ENCODE measurements around the gene HCK. TPM values are rescaled to one million over a fixed set of nuclear protein-coding genes. Genes with fewer than 3 reads are reported as not detected.

The HCK gene
- total RNA-seq, 5 donors from 2014 or later (not counting 1 experiment from before 2014, with no cell fraction given) = 0.29 to 1.5 (median 0.73) TPM

DNA sequence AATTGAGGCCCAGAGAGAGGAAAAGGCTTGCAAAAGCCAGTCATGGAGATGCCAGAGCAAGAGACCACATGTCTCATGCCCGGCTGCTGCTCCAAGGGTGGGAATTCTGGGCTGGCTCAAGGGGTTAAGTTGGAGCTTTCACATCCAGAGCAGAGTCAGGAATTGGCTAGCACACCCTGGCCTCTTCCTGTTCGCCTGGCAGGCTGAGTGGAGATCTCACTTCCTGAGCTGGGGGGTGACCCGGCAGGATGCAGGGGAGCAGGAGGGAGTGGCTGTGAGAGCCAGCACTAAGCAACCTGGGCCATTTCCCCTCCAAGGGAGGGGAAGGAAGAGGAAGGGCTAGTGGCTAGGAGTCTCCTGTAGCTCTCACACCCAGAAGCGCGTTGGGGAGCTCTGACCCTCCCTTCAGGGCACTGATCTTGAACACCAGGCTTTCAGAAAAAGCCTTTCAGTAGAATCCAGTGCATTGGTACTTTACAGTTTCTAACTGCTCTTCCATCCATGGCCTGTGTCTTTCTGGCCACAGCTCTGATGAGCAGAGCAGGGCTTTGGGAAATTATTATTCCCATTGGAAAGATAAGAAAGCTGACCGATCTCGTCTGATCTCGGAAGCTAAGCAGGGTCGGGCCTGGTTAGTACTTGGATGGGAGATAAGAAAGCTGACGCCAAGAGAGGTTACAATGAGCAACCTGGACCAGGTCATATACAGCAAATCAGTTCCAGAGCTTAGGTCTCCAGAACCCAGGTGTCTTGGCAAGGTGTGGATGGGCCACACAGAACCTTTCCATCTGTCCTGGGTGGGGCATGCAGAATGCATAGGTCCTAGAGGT, 44.0 kb upstream of the HCK start:
- no peaks in the 10 kb centered on the region for H3K36me3 Mint-ChIP-seq
- H3K27ac ChIP-seq (ENCODE audit: low read length) = no peak overlapping the region
- H3K4me3 ChIP-seq (ENCODE audit: control insufficient read depth in 1 of 2, extremely low read depth in 1 of 2, low read length in 1 of 2) = no peak overlapping the region
- no peak overlapping the region for H3K4me3 Mint-ChIP-seq
- no peaks in the 10 kb centered on the region for H3K9me3 Mint-ChIP-seq
- H3K4me1 Mint-ChIP-seq = peaks cover 0 to 6% (median 3%) of the 10 kb centered on the region in 3 donors
- ATAC-seq (replicated peaks in 1 of 4) (no peak), DNase-seq (no peak)
- peaks cover 9 to 12% of the 10 kb centered on the region in 2 donors for H3K27me3 Mint-ChIP-seq
- ChIA-PET CTCF (no interaction called here), POLR2A (no interaction called here)
- WGBS (ENCODE audit: insufficient coverage) = 65% methylated on average over 8 of the region's 10 CpGs
- no peaks in the 10 kb centered on the region for H3K36me3 ChIP-seq (ENCODE audit: control insufficient read depth in 2 of 2, extremely low read depth in 1 of 2, insufficient read depth in 1 of 2, low read length in 1 of 2)
- peaks cover 0 to 3% of the 10 kb centered on the region in 2 experiments for H3K4me1 ChIP-seq (ENCODE audit: control insufficient read depth in 1 of 2, extremely low read depth in 1 of 2, insufficient read depth in 2 of 2, low read length in 2 of 2)
- peaks cover 0 to 30% of the 10 kb centered on the region in 2 experiments for H3K27me3 ChIP-seq (replicated peaks in 1 of 2; ENCODE audit: control insufficient read depth in 2 of 2, extremely low read depth in 1 of 2, insufficient read depth in 2 of 2, low read length in 1 of 2)
- H3K9me3 ChIP-seq = no peaks in the 10 kb centered on the region
- H3K27ac Mint-ChIP-seq = no peak overlapping the region

DNA sequence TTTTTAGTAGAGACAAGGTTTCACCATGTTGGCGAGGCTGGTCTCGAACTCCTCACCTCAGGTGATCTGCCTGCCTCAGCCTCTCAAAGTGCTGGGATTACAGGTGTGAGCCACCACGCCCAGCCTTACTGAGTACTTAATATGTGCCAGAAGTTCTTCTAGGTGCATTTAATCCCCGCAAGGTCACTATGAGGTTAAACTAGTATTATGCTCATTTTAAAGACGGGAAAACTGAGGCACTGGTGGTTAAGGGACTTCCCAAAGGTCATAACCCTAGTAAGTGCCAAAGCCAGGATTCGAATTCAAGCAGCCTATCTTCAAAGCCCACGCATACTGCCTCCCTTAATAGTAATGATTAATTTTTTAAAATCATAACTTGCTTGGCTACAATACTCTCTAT, 42.5 kb upstream of the HCK start:
- Histone ChIP-seq H3K4me1 (ENCODE audit: control insufficient read depth in 1 of 2, extremely low read depth in 1 of 2, insufficient read depth in 2 of 2, low read length in 2 of 2) (peaks cover 0 to 3% of the 10 kb centered on the region in 2 experiments), H3K27me3 (replicated peaks in 1 of 2; ENCODE audit: control insufficient read depth in 2 of 2, extremely low read depth in 1 of 2, insufficient read depth in 2 of 2, low read length in 1 of 2) (peaks cover 0 to 33% of the 10 kb centered on the region in 2 experiments), H3K9me3 (no peaks in the 10 kb centered on the region), H3K36me3 (ENCODE audit: control insufficient read depth in 2 of 2, extremely low read depth in 1 of 2, insufficient read depth in 1 of 2, low read length in 1 of 2) (no peaks in the 10 kb centered on the region), H3K27ac (ENCODE audit: low read length) (no peak overlapping the region), H3K4me3 (ENCODE audit: control insufficient read depth in 1 of 2, extremely low read depth in 1 of 2, low read length in 1 of 2) (no peak overlapping the region)
- H3K4me3 Mint-ChIP-seq = no peak overlapping the region
- H3K27me3 Mint-ChIP-seq = peaks cover 12% of the 10 kb centered on the region in 2 donors
- CTCF ChIA-PET = interaction anchor here in 1 of 2 donors (0.7 kb wide), 1 partner anchor 695 kb away, joined by 3 read pairs; no protein-coding TSS in a partner anchor
- no peak overlapping the region for H3K27ac Mint-ChIP-seq
- H3K4me1 Mint-ChIP-seq = peaks cover 0 to 6% (median 3%) of the 10 kb centered on the region in 3 donors
- no peak for DNase-seq
- H3K36me3 Mint-ChIP-seq = no peaks in the 10 kb centered on the region
- POLR2A ChIA-PET = no interaction called here
- no peaks in the 10 kb centered on the region for H3K9me3 Mint-ChIP-seq
- WGBS (ENCODE audit: insufficient coverage) = 90% methylated on average over 3 of the region's 7 CpGs
- ATAC-seq (replicated peaks in 1 of 4) = no peak

DNA sequence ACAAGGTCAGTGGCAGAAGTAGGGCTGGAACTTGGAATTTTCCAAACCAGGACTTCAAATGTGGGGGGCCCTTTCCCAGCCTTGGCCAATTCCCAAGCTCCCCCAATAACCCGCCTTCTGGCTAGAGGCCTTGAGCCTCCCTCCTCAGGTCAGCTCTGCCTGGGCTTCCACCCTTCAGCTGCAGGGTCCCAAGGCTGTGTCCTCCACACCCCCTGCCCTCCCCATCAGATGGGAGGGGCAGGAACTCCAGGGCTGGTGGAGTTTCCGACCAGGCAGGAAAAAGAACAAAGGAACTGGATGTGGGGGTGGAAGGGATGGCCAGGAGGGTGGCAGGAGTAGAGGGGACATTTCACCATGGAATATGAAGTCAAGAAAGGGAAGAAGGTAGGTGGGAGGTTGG, 41.9 kb upstream of the HCK start, which contains the start of gene CCM2L:
TSS of gene CCM2L (plus strand) at position 338 of the 400 bp plus-strand sequence. CDS start at position 355, 17 bp downstream.
- ChIA-PET CTCF (no interaction called here), POLR2A (no interaction called here)

DNA sequence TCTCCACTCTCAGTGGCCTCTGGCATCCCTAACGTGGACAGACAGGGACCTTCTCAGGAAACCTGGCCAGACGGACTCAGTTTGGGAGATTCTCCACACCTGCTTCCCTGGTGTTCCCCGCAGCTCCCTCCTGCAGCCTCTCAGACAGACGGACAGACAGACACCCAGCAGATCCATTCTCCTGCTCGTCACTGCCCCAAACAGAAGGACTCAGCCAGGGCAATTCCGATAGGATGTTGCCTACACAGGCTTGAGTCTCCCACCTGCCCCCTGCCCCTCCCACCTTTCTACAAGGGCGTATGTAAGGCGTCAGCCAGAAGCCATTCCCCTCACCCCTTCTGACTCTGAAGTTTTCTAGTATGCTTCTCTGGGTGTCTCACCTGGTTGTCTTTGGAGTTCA, 41.4 kb upstream of the HCK start:
- H3K4me3 Mint-ChIP-seq = no peak overlapping the region
- DNase-seq (no peak), ATAC-seq (replicated peaks in 1 of 4) (no peak)
- H3K36me3 Mint-ChIP-seq = no peaks in the 10 kb centered on the region
- no peak overlapping the region for H3K27ac ChIP-seq (ENCODE audit: low read length)
- WGBS (ENCODE audit: insufficient coverage) = 69% methylated on average over 6 of the region's 8 CpGs
- peaks cover 3 to 39% of the 10 kb centered on the region in 2 experiments for H3K27me3 ChIP-seq (replicated peaks in 1 of 2; ENCODE audit: control insufficient read depth in 2 of 2, extremely low read depth in 1 of 2, insufficient read depth in 2 of 2, low read length in 1 of 2)
- H3K9me3 ChIP-seq = no peaks in the 10 kb centered on the region
- H3K27ac Mint-ChIP-seq = no peak overlapping the region
- H3K4me1 Mint-ChIP-seq = peaks cover 0 to 6% (median 3%) of the 10 kb centered on the region in 3 donors
- CTCF ChIA-PET = no interaction called here
- POLR2A ChIA-PET = no interaction called here
- no peaks in the 10 kb centered on the region for H3K36me3 ChIP-seq (ENCODE audit: control insufficient read depth in 2 of 2, extremely low read depth in 1 of 2, insufficient read depth in 1 of 2, low read length in 1 of 2)
- peaks cover 0 to 3% of the 10 kb centered on the region in 2 experiments for H3K4me1 ChIP-seq (ENCODE audit: control insufficient read depth in 1 of 2, extremely low read depth in 1 of 2, insufficient read depth in 2 of 2, low read length in 2 of 2)
- no peaks in the 10 kb centered on the region for H3K9me3 Mint-ChIP-seq
- peaks cover 21 to 23% of the 10 kb centered on the region in 2 donors for H3K27me3 Mint-ChIP-seq
- no peak overlapping the region for H3K4me3 ChIP-seq (ENCODE audit: control insufficient read depth in 1 of 2, extremely low read depth in 1 of 2, low read length in 1 of 2)

More for the DNA sequence above, 41.9 kb upstream of the HCK start, which contains the start of gene CCM2L:
- DNase-seq = no peak
- Histone ChIP-seq H3K4me1 (ENCODE audit: control insufficient read depth in 1 of 2, extremely low read depth in 1 of 2, insufficient read depth in 2 of 2, low read length in 2 of 2) (peaks cover 0 to 3% of the 10 kb centered on the region in 2 experiments), H3K9me3 (no peaks in the 10 kb centered on the region), H3K27ac (ENCODE audit: low read length) (no peak within 1 kb of the TSS), H3K4me3 (ENCODE audit: control insufficient read depth in 1 of 2, extremely low read depth in 1 of 2, low read length in 1 of 2) (no peak within 1 kb of the TSS), H3K27me3 (replicated peaks in 1 of 2; ENCODE audit: control insufficient read depth in 2 of 2, extremely low read depth in 1 of 2, insufficient read depth in 2 of 2, low read length in 1 of 2) (peaks cover 0 to 38% of the 10 kb centered on the region in 2 experiments), H3K36me3 (ENCODE audit: control insufficient read depth in 2 of 2, extremely low read depth in 1 of 2, insufficient read depth in 1 of 2, low read length in 1 of 2) (no peaks in the 10 kb centered on the region)
- no peaks in the 10 kb centered on the region for H3K9me3 Mint-ChIP-seq
- WGBS (ENCODE audit: insufficient coverage) = 90% methylated on average over 1 of the region's 2 CpGs
- ATAC-seq (replicated peaks in 1 of 4) = no peak
- no peaks in the 10 kb centered on the region for H3K36me3 Mint-ChIP-seq
- H3K27ac Mint-ChIP-seq = no peak within 1 kb of the TSS
- peaks cover 0 to 6% (median 3%) of the 10 kb centered on the region in 3 donors for H3K4me1 Mint-ChIP-seq
- no peak within 1 kb of the TSS for H3K4me3 Mint-ChIP-seq
- H3K27me3 Mint-ChIP-seq = peaks cover 15 to 17% of the 10 kb centered on the region in 2 donors

DNA sequence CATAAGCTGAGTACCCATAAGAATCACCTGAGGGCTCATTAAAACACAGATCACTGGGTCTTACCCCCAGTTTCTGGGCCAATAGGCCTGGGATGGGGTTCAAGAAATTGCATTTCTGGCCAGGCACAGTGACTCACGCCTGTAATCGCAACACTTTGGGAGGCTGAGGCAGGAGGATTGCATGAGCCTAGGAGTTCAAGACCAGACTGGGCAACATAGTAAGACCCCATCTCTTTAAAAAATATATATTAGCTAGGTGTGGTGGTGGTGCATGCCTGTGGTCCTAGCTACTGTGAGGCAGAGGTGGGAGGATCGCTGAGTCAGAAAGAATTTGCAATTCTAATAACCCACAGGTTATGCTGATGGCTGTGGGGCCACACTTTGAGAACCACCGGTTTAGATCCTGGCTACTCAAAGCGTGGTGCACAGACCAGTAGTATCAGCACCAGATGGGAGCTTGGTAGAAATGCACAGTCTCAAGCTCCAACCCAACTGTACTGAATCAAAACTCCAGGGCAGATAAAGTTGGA, 39.8 kb upstream of the HCK start:
- ChIA-PET CTCF (no interaction called here), POLR2A (no interaction called here)
- peaks cover 31 to 33% of the 10 kb centered on the region in 2 donors for H3K27me3 Mint-ChIP-seq
- no peak for DNase-seq
- H3K4me3 Mint-ChIP-seq = no peak overlapping the region
- Histone ChIP-seq H3K4me3 (ENCODE audit: control insufficient read depth in 1 of 2, extremely low read depth in 1 of 2, low read length in 1 of 2) (no peak overlapping the region), H3K4me1 (ENCODE audit: control insufficient read depth in 1 of 2, extremely low read depth in 1 of 2, insufficient read depth in 2 of 2, low read length in 2 of 2) (peaks cover 0 to 3% of the 10 kb centered on the region in 2 experiments), H3K36me3 (ENCODE audit: control insufficient read depth in 2 of 2, extremely low read depth in 1 of 2, insufficient read depth in 1 of 2, low read length in 1 of 2) (no peaks in the 10 kb centered on the region), H3K27me3 (replicated peaks in 1 of 2; ENCODE audit: control insufficient read depth in 2 of 2, extremely low read depth in 1 of 2, insufficient read depth in 2 of 2, low read length in 1 of 2) (peaks cover 4 to 52% of the 10 kb centered on the region in 2 experiments), H3K9me3 (no peaks in the 10 kb centered on the region), H3K27ac (ENCODE audit: low read length) (no peak overlapping the region)
- no peaks in the 10 kb centered on the region for H3K36me3 Mint-ChIP-seq
- no peak for ATAC-seq (replicated peaks in 1 of 4)
- peaks cover 0 to 6% (median 5%) of the 10 kb centered on the region in 3 donors for H3K4me1 Mint-ChIP-seq
- H3K27ac Mint-ChIP-seq = no peak overlapping the region
- 80% methylated on average over 1 of the region's 5 CpGs for WGBS (ENCODE audit: insufficient coverage)
- no peaks in the 10 kb centered on the region for H3K9me3 Mint-ChIP-seq

DNA sequence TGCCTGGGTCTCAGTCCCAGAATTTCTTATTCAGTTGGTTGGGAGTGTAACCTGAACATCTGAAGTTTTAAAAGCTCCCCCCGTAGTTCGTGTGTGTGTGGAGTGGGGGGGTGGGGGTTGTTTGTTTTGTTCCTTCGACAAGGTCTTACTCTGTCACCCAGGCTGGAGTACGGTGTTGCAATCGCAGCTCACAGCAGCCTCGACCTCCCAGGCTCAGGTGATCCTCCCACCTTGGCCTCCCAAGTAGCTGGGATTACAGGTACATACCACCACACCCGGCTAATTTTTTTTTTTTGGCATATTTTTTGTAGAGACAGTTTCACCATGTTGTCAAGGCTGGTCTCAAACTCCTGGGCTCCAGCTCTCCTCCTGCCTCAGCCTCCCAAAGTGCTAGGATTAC, 38.7 kb upstream of the HCK start:
- Mint-ChIP-seq H3K36me3 (no peaks in the 10 kb centered on the region), H3K4me1 (peaks cover 7 to 9% (median 8%) of the 10 kb centered on the region in 3 donors), H3K27me3 (peaks cover 37 to 42% of the 10 kb centered on the region in 2 donors), H3K9me3 (no peaks in the 10 kb centered on the region), H3K4me3 (no peak overlapping the region), H3K27ac (no peak overlapping the region)
- no peak for ATAC-seq (replicated peaks in 1 of 4)
- WGBS (ENCODE audit: insufficient coverage) = 47% methylated on average over 2 of the region's 7 CpGs
- POLR2A ChIA-PET = no interaction called here
- no peak overlapping the region for H3K4me3 ChIP-seq (ENCODE audit: control insufficient read depth in 1 of 2, extremely low read depth in 1 of 2, low read length in 1 of 2)
- no peaks in the 10 kb centered on the region for H3K9me3 ChIP-seq
- DNase-seq = no peak
- peaks cover 0 to 7% of the 10 kb centered on the region in 2 experiments for H3K4me1 ChIP-seq (ENCODE audit: control insufficient read depth in 1 of 2, extremely low read depth in 1 of 2, insufficient read depth in 2 of 2, low read length in 2 of 2)
- CTCF ChIA-PET = no interaction called here
- no peak overlapping the region for H3K27ac ChIP-seq (ENCODE audit: low read length)
- peaks cover 7 to 56% of the 10 kb centered on the region in 2 experiments for H3K27me3 ChIP-seq (replicated peaks in 1 of 2; ENCODE audit: control insufficient read depth in 2 of 2, extremely low read depth in 1 of 2, insufficient read depth in 2 of 2, low read length in 1 of 2)
- H3K36me3 ChIP-seq (ENCODE audit: control insufficient read depth in 2 of 2, extremely low read depth in 1 of 2, insufficient read depth in 1 of 2, low read length in 1 of 2) = no peaks in the 10 kb centered on the region

All from T-cell (primary cell).